HG03159 (cell line): ENCODE data around the gene ADAM19.

Experiments
- ATAC-seq: cut with Tn5 transposase; IDR thresholded peaks from one replicate; pipeline ENCODE4 v1.9.1; 2021; ENCODE audit warnings: mild to moderate bottlenecking, moderate library complexity; ENCODE audit not compliant: unreplicated experiment

Gene ADAM19

DNA sequence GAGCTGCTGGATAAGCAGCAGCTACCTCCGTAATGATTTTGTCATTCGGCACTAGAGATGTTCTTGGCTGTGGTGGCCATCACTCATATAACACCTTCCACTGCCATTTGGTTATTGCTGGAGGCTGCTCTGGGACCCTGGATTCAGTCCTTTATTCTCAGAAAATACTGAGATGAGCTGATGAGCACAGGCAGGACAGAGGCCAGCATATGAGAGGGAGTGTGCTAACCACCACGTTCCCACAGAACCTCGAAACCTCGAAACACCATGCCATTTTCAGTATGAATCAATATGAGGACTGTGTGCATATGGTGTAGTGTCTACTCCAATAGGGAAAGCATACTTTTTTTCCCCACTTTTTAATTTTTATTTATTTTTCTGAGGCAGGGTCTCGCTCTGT is 56.6 kb downstream of the ADAM19 start:
- ATAC-seq = no peak

DNA sequence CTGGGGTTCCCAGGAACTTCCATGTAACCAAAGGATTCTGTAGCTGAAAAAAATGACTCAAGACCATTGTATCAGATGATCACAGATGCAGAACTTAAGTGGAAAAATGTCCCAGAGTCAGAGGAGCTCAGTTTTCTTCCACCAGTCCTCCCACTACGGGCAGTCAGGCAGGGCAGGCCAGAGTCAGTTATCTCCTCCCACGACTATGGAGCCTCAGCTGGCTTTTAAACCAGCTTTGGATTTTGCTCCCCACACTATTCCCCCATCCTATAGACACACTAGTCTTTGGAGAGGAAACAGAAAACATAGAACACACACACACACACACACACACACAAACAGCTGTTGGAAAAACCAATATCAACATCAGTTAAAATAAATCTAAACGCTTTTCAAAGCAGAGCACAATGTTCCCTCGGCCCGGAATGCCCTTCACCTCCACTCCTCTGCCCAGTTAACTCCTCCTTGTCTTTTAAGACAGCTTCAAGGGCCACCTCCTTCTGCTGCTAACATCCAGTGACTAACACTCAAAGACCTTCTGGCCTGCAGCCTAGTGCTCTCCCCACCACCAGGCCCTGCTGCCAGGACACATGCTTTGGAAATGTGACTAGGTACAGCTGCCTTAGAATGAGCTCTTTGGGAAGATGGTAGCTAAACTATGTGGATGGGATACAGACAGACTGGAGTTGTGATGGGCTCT is 58.8 kb downstream of the ADAM19 start:
- no peak for ATAC-seq

DNA sequence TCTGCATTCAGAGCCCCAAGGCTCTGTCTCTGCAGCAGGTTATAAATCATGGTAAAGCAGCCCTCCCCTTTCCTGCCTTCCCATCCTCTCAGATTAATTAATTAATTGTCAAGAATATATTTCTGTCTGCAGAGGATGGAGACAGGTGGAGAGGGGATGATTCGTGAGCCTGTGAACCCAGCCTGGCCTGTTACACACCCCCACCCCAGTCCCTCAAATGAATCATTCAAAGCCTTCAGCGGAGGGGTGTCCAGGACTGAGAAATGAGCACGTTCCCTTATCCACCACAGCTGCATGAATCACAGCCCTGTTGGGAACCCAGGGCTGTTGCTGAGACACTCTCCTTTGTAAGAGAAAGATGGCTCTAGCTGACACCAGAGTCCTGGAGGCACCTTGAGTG is 59.6 kb downstream of the ADAM19 start:
- no peak for ATAC-seq

DNA sequence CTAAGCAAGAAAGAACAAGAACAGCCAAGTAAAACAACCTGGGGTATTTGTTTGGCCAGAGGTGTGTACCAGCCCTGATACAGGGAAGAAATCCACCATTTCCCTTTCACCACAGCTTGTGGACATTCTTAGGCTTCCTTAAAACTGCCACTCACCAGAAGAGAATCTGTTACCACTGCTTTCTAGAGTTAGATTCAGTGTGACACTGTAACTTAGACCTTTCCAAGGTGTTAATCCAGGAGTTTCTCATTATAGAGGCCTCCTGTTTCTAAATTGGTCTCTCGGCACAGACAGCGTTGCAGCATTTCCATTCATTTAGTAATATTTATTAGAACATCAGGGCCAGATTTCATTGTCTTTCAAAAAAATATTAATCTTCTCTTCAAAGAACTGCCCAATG is 60.6 kb downstream of the ADAM19 start:
- ATAC-seq = no peak

DNA sequence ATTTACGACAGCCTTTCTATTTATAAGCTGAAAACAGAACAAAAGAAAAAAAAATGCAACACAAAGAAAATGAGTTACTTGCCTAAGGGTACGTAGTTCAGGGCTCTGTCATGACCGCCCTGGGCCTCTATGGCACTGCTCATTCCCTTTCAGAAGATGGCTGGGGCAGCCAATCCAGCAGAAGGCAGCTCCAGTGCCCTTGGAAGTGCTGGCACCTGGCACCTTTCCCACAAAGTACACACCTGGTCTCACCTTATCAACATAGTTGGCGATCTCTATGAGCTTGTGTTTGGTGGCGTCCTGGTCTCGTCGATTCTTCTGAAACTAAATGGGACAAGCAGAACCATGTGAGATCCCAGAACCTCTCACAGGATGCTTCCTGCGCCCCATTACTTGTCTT is 62.4 kb downstream of the ADAM19 start:
- no peak for ATAC-seq

DNA sequence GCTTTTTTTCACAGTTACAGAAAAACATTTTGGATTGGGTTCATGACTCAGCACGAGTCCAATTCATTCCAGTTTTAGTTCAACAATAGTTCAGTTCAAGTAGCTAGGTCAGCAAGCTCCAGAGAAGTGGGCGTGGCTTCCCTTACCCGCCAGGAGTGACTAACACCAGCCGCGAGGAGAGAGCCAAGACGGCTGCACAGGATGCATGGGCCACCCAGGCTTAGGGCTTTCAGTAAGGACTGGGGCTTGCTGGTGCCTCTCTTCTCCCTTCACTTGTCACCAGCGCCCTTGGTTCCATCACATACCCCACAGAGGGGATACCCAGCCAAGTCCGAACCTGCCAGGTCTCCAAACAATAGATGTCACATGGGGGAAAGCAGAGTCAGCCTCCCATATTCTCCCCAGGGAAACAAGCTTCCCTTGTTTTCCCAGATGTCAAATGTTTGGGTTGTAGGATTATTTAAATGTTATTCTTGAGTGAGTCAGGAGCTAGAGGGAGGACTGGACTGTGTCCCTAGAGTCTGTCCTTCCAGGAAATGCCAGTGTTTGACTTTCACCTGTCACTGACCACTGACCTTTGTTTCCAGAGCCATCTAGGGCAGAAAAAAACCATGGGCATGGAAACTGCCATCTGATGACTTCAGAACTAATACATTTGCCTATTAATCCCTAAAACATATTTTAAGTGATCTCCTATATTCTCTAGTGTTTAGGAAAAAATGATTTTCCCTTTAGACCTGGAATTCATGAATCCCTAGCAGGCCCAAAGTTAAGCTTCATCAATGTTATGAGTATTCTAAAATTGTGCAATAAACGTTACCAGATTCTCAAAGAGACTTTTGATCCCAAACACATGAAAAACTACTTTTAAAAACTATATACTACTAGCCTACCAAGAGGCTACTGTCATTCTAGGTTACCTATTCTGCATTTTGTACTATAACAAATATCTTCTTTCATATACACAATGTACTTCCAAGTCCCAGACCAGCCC is 63.6 kb downstream of the ADAM19 start:
- ATAC-seq = no peak

DNA sequence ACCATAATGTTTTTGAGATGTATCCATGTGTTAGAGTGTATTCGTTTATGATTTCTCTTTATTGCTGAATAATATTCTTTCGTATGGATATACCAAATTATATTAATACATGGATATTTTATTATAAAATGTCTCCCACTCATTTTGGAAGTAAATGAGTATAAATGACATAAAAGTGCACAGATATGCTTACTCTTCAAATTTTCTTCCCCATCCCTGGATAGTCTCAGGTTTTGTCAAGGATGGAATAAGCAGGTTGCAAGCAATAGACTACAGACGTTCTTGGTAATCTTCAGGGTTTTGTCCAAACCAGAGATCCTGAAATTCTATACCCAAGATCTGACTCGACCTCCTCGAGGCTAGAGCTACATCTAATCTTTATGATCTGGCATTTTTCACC is 64.9 kb downstream of the ADAM19 start:
- no peak for ATAC-seq

DNA sequence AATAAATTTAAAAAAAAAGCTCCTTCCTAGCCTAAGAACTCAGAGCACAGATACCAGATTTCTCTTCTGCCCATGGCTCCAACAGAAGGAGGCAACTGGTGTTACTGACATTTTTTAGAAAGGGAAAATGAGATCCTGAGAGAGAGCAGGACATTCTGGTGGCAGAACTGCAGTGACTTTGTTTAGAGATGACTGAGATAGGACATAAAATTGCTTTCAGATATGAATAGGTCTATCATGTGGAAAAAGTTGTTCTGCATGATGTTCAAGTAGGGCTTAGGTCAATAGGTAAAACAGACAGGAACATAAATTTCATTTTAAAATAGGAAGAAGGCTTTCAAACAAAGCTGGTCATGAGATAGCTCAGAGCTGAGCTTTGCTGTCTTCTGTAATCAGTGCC is 66.0 kb downstream of the ADAM19 start:
- ATAC-seq = peak; percentile 67

DNA sequence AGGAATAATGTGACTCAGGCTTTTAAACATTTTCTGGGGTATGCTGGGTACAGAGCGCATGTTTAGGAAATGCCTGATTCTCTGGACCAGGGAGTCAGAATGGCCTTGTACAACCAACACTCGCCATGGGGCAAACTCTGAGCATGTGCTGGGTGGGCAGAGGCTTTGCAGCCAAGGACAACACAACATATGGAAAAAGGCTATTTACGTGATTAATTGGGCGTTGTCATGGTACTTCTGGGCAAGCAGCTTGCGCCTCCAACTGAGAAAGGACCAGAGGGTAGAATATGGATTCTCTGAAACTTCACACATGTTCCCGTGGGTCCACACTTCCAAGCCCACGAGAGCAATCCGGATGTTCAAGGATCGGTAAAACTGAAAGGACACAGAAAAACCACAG is 66.5 kb downstream of the ADAM19 start:
- no peak for ATAC-seq

DNA sequence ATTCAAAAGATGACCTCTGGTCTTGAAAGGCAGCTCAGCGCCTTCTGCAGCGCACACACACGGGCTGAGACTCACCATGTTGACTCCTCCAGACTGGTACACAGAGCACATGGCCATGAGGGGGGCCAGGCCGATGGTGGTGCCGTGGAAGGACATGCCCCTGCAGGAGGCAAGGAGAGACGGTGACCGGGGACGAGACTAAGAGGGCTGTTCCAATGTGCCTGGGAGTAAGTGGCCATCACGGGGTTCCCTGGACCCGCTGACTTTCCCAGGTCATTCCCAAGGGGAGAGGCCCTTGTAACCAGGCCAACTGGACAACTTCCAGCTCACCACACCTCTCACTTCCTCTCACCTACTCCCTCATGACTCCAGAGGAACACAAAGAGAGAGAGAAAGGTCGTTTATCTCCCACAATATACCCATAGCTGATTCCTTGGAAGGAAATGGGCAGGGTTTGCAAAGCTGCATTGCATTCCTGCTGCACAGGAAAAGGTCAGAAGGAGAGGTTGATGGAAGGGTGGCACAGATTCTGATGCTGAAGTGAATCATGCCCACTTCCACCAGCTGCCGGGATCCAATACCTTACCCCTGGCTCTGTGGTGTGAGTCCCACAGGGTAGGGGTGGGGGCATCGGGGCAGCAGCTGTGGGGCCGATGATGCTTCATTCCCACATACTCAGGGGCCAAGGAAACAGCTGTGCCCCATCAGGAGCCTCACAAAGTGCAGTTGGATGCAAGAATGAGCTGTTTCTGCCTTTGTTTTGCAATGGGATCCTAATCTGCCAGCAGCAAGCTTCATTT is 68.4 kb downstream of the ADAM19 start:
- no peak for ATAC-seq

DNA sequence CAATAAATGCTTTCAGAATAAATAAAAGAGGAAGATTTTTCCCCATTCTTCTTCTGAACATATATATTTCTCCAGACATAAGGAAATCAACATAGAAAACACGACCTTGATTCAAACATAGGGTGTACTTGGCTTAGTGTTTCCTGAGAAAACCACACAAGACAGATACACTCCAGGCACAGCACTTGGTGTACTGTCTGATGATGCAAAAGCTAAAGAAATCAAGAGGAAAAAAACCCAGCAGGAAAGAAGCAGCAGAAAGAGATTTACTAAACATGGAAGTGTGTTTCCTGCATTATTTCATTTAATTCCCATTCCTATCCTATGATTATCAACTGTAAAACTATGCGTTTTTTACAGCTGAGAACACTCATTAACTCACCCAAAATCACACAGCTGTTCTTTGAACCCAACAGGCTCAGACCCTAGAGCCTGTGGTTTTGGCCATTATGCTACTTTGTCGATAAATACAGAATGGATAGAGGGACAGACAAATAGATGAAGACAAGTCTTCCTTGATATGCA is 69.4 kb downstream of the ADAM19 start:
- ATAC-seq = no peak

DNA sequence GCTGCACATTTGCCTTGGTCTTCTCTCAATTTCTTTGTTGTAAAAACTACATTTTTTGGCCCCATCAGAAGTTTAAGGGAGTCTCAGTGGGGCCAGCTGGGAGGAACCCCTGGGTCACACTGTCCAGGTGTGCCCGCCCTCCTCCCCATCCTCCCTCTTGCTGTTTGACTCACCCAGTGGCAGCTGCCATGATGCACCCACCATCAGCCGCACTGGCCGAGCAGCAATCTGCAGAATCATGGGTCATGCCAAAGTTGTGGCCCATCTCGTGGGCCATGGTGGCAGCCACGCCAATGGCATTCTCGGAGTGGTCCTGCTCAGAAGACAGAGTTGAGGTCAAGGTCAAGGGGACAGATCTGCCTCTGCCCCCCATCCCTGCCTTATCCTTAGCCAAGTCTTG is 70.1 kb downstream of the ADAM19 start:
- no peak for ATAC-seq

DNA sequence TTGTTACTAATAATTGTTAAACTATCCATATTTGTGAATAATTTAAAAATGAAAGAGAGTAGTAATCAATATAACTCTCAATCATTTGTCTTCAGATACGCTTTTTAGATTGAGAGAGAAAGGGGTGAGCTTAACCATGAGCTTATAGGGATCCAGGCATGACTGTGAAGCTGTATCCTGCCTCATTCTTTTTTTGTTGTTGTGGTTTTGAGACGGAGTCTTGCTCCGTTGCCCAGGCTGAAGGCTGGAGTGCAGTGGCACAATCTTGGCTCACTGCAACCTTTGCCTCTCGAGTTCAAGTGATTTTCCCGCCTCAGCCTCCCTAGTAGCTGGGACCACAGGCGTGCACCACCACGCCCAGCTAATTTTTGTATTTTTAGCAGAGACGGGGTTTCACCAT is 71.5 kb downstream of the ADAM19 start:
- ATAC-seq = no peak

DNA sequence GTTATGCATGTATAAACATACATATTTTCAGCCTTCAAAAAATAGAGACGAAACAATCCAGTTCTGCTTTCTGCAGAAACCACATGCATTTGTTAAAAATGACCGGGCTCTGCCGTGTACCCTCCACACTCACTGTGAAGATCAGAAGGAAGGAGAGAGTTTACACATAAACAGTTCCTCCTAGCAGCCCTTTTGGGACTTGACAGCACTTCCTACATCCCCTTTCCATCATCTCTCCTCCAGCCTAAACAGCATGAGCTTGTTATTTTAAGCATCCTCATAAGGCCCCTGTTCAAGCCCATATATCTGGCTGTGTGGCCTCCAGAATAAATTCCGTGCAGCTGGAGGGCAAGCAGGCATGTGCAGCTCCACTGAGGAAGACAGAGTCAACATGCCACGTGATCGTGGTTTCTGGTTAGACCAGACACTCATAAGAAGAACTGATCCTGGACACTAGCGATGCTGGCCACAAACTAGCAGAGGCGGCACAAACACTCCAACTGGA is 73.4 kb downstream of the ADAM19 start:
- peak; percentile 81 for ATAC-seq

DNA sequence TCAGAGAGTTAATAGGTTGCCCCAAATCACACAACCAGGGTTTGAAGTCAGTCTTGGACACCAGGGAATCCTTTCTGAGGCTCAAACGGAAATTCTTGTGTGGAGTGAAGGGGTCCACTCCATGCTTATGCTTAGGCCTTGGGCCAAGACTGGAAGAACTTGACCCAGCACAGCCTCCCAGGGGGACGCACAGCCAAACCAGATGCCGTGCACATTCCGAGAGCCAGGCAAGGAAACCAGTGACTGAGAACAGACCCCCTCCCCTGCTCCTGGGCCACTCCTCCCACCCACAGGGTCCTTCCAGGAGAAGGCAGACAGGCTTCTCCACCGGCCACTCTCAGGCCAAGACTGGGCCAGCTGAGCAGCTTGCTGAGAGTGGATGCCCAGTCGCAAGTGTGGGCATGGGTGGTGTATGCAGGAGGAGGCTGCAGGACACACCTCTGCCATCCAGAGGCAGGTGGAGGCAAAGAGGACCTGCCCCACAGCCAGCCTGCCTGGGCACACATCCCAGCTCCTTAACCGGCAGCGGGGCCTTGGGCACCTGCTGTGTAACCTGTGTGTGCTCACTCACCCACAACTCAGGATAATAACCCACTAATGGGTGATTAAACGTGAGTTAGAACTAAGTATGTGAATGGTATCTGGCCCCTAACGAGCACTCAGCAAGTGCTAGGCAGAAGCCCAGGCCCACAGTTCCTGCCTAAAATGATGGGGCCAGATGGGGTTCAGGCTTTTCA is 77.5 kb downstream of the ADAM19 start:
- no peak for ATAC-seq

DNA sequence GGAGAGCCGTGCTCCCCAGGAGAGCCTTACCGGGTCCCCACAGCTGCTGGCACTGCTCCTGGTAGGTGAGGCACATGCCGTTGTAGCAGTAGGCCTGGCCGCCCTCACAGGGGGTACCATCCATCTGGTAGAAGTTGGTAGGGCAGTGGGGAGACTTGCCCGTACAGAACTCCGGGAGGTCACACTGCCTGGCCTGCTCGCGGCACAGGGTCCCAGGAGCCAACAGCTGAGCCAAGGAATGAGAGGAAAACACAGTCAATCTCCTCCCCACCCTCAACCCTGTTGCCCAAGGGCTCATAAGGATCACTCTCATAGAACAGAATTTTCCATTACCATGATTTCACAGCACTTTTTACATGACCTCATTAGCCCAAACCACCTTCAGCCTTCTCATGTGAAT is 78.7 kb downstream of the ADAM19 start:
- no peak for ATAC-seq

DNA sequence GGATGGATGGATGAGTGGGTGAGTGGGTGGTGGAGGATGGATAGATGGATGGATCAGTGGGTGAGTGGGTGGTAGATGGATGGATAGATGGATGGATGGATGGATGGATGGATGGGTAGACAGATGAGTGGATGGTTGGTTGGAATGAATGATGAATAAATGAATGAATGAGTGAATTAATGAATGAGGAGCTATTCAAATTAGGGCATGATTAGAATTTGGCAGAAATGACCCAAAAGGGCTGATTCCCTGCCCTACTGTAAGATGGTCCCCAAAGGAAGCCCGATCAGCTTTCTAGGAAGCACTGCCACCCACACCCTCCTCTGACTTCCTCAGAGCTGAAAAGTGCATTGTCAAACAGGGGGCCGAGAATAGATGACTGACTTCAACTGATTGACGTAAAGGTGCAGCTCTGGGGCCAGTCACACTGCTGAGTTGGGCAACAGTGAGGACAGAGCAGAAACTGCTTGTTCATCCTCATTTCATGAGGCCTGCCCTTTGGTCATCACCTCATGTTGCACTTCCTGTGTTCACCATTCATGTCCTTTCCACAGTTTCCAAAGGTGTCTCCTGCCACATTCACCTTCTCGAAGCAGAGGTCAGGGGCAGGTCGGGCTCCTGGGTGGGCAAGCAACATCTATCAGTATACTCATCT is 81.3 kb downstream of the ADAM19 start:
- ATAC-seq = no peak

DNA sequence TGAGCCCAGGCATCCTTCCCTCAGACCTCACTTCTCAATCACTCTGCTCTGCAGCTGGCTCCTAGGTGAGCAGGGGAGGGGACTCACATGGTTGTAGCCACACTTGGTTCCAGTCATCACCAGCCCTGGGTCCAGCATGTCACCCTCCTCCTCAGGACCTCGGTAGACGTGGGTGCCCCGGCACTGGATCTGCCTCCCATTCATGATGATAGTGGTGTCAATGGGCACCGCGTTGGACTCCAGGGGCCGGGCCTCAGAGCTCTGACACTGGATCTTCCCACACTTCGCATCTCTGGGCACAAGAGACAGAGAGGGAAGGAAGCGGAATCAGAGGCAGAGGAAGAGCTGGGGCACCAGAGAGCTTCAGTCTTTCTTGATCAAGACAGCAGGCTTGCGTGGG is 82.7 kb downstream of the ADAM19 start:
- ATAC-seq = no peak

DNA sequence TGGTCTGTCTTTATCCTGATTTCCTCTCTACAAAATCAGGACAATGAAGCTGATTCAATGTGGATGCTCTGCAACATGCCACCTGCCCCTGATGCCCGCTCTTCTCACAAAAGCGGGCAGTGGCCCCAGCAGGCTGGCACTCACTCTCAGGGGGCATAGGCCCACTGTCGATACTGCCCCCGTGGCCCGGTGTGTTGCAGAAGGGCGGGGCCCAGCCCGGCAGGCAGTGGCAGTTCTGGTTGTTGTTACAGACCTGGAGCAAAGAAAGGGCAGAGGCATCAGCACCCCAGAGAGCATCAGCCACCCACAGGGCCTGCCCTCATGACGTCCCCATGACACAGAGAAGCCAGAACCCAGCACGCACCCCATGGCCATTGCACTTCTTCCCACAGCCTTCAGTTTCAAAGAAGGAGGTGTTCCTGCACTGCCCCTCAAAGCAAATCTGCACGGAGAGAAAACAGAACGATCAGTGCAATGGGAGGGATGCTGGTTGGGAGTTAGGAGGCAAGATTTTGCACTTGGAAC is 84.0 kb downstream of the ADAM19 start:
- ATAC-seq = no peak
